ENCODE measurements around the gene CDK5R1. TPM values are rescaled to one million over a fixed set of nuclear protein-coding genes. Genes with fewer than 3 reads are reported as not detected.

CDK5R1 gene
- polyA plus RNA-seq, 1 experiment = 0.26 TPM

- ChIA-PET CTCF (interaction anchor here (3.5 kb wide), 1 partner anchor 10 kb away, joined by 19 read pairs; no protein-coding TSS in a partner anchor), POLR2A (no interaction called here)
- Histone ChIP-seq H3K36me3 (ENCODE audit: control insufficient read depth, insufficient read depth, low read length) (peaks cover 9% of the 10 kb centered on the region), H3K27me3 (ENCODE audit: control insufficient read depth, insufficient read depth, low read length) (no peaks in the 10 kb centered on the region), H3K4me3 (ENCODE audit: low read depth, low read length) (no peak overlapping the region)
- DNase-seq (ENCODE audit: low read depth) = no peak
- no peak for TF ChIP-seq CTCF (IDR thresholded peaks at IDR 0.05; ENCODE audit: insufficient read depth, low read depth, low read length)
These were observed 34.9 kb upstream of the CDK5R1 start for GRCh38 chr17:32451879-32452278.

GRCh38 chr17:32452281-32452680 is 34.5 kb upstream of the CDK5R1 start:
- Histone ChIP-seq H3K4me3 (ENCODE audit: low read depth, low read length) (no peak overlapping the region), H3K27me3 (ENCODE audit: control insufficient read depth, insufficient read depth, low read length) (no peaks in the 10 kb centered on the region), H3K36me3 (ENCODE audit: control insufficient read depth, insufficient read depth, low read length) (peaks cover 9% of the 10 kb centered on the region)
- POLR2A ChIA-PET = no interaction called here
- no peak for DNase-seq (ENCODE audit: low read depth)
- CTCF ChIA-PET = interaction anchor here (0.8 to 3.5 kb wide), 2 partner anchors 8 to 10 kb away, joined by 3 to 19 read pairs; partner anchors contain the start of gene PSMD11
- no peak for TF ChIP-seq CTCF (IDR thresholded peaks at IDR 0.05; ENCODE audit: insufficient read depth, low read depth, low read length)

GRCh38 chr17:32453370-32453769 is 33.4 kb upstream of the CDK5R1 start:
- Histone ChIP-seq H3K4me3 (ENCODE audit: low read depth, low read length) (no peak overlapping the region), H3K27me3 (ENCODE audit: control insufficient read depth, insufficient read depth, low read length) (no peaks in the 10 kb centered on the region), H3K36me3 (ENCODE audit: control insufficient read depth, insufficient read depth, low read length) (peaks cover 8% of the 10 kb centered on the region)
- DNase-seq (ENCODE audit: low read depth) = no peak
- ChIA-PET POLR2A (no interaction called here), CTCF (interaction anchor here (0.8 to 3.5 kb wide), 3 partner anchors 9 kb away, joined by 3 to 19 read pairs (median 9); partner anchors contain the start of gene PSMD11)
- no peak for TF ChIP-seq CTCF (IDR thresholded peaks at IDR 0.05; ENCODE audit: insufficient read depth, low read depth, low read length)

- ChIA-PET CTCF (no interaction called here), POLR2A (no interaction called here)
- Histone ChIP-seq H3K36me3 (ENCODE audit: control insufficient read depth, insufficient read depth, low read length) (peaks cover 13% of the 10 kb centered on the region), H3K27me3 (ENCODE audit: control insufficient read depth, insufficient read depth, low read length) (no peaks in the 10 kb centered on the region), H3K4me3 (ENCODE audit: low read depth, low read length) (no peak overlapping the region)
- TF ChIP-seq CTCF (IDR thresholded peaks at IDR 0.05; ENCODE audit: insufficient read depth, low read depth, low read length) = no peak
- no peak for DNase-seq (ENCODE audit: low read depth)
These were observed 28.4 kb upstream of the CDK5R1 start for GRCh38 chr17:32458371-32458770.

- peaks cover 10% of the 10 kb centered on the region for H3K36me3 ChIP-seq (ENCODE audit: control insufficient read depth, insufficient read depth, low read length)
- no peaks in the 10 kb centered on the region for H3K27me3 ChIP-seq (ENCODE audit: control insufficient read depth, insufficient read depth, low read length)
- no peak for DNase-seq (ENCODE audit: low read depth)
- TF ChIP-seq CTCF (IDR thresholded peaks at IDR 0.05; ENCODE audit: insufficient read depth, low read depth, low read length) = no peak
- ChIA-PET POLR2A (no interaction called here), CTCF (interaction anchor here (3.8 kb wide), 1 partner anchor 12 kb away, joined by 47 read pairs; no protein-coding TSS in a partner anchor)
- H3K4me3 ChIP-seq (ENCODE audit: low read depth, low read length) = no peak overlapping the region
These were observed 26.7 kb upstream of the CDK5R1 start for GRCh38 chr17:32460054-32460453.

Measured in BJ (cell line).